Natural killer cell (primary cell): ENCODE measurements around the gene KTN1. TPM values are rescaled to one million over a fixed set of nuclear protein-coding genes. Genes with fewer than 3 reads are reported as not detected.

Experiments
- ATAC-seq, 3 donors: fragments of 150-1000 bp in 2 of 3; fragments of 200-7000 bp in 1 of 3; cut with Tn5 transposase; 1 replicate in 1 of 3; 2 replicates in 2 of 3; pipeline ENCODE4 v1.10.0; 2021; ENCODE audit warnings: mild to moderate bottlenecking in 2 of 3, moderate library complexity in 2 of 3
- DNase-seq, 2 donors: peaks; one replicate each; pipeline versions ENCODE4 v3.0.0 to v3.0.0-alpha.2; 2013 to 2021; ENCODE audit warnings: mixed read lengths in 1 of 2
- H3K27ac ChIP-seq: one replicate; pipeline ENCODE4 v1.5.1; 2013; ENCODE audit warnings: mild to moderate bottlenecking, low read length
- H3K27me3 ChIP-seq: one replicate; pipeline ENCODE4 v1.6.1; 2013; ENCODE audit warnings: low read length; ENCODE audit not compliant: control insufficient read depth, insufficient read depth
- H3K36me3 ChIP-seq: one replicate; pipeline ENCODE4 v1.6.1; 2013; ENCODE audit warnings: low read length; ENCODE audit not compliant: control insufficient read depth, insufficient read depth
- H3K4me1 ChIP-seq: one replicate; pipeline ENCODE4 v1.6.1; 2013; ENCODE audit warnings: low read length; ENCODE audit not compliant: control insufficient read depth, insufficient read depth
- H3K4me3 ChIP-seq: one replicate; pipeline ENCODE4 v1.5.1; 2013; ENCODE audit warnings: low read length
- H3K9me3 ChIP-seq: one replicate; pipeline ENCODE4 v1.6.1; 2013; ENCODE audit warnings: low read length; ENCODE audit not compliant: control insufficient read depth, insufficient read depth
- H3K27ac Mint-ChIP-seq, 2 donors: one replicate each; pipeline ENCODE4 v1.8.0; 2022; ENCODE audit warnings: mild to moderate bottlenecking in 2 of 2, mixed read lengths in 2 of 2, moderate library complexity in 1 of 2
- H3K27me3 Mint-ChIP-seq, 2 donors: one replicate each; pipeline ENCODE4 v1.8.0; 2022; ENCODE audit warnings: low read depth in 2 of 2, mixed read lengths in 2 of 2
- H3K36me3 Mint-ChIP-seq: one replicate; pipeline ENCODE4 v1.8.0; 2022; ENCODE audit warnings: mixed read lengths
- H3K4me1 Mint-ChIP-seq, 2 donors: one replicate each; pipeline ENCODE4 v1.8.0; 2022; ENCODE audit warnings: mixed read lengths in 2 of 2
- H3K4me3 Mint-ChIP-seq: one replicate; pipeline ENCODE4 v1.8.0; 2022; ENCODE audit warnings: mild to moderate bottlenecking, moderate library complexity, mixed read lengths
- H3K9me3 Mint-ChIP-seq, 2 donors: one replicate each; pipeline ENCODE4 v1.8.0; 2022; ENCODE audit warnings: mixed read lengths in 2 of 2
- CTCF ChIP-seq: fragments of 200-600 bp; IDR thresholded peaks from one replicate; pipeline ENCODE4 v1.8.0; 2022; ENCODE audit warnings: antibody characterized with exemption
- WGBS: methylation state at CpG from one replicate; pipeline ENCODE4 v1.1.7; 2013; ENCODE audit warnings: missing lambda C conversion rate; ENCODE audit not compliant: insufficient coverage; 5-methylcytosine and 5-hydroxymethylcytosine counted together
- intact Hi-C: fragments of 100-400 bp; cut with micrococcal nuclease; formaldehyde crosslinking; loops from one replicate; pipeline ENCODE4 v1.14.2; 2022
- total RNA-seq, 4 donors: library from RNA; stranded (reverse); fragments of 120-200 nt in 1 of 4; gene quantifications; one replicate each; pipeline versions ENCODE4 v1.2.3 to v1.2.4, GENCODE V29; 2013 to 2022

The KTN1 gene
- total RNA-seq, 3 donors from 2014 or later (not counting 1 experiment from before 2014, with no cell fraction given), result 63.1 to 96.7 (median 72.8) TPM

GRCh38 chr14:55731311-55731872 lies 151.4 kb downstream of the KTN1 start:
- no peaks in the 10 kb centered on the region for H3K36me3 ChIP-seq
- ATAC-seq (no peak), DNase-seq (no peak)
- Mint-ChIP-seq H3K27ac (no peak overlapping the region), H3K36me3 (no peaks in the 10 kb centered on the region), H3K4me1 (peaks cover 6 to 24% of the 10 kb centered on the region in 2 donors), H3K27me3 (no peaks in the 10 kb centered on the region), H3K4me3 (no peak overlapping the region), H3K9me3 (no peaks in the 10 kb centered on the region)
- intact Hi-C loops, result no loop called here
- H3K4me1 ChIP-seq, result no peaks in the 10 kb centered on the region
- no peaks in the 10 kb centered on the region for H3K27me3 ChIP-seq
- 78% methylated on average over 4 of the region's 4 CpGs for WGBS
- no peak overlapping the region for H3K27ac ChIP-seq
- TF ChIP-seq CTCF, result no peak
- no peaks in the 10 kb centered on the region for H3K9me3 ChIP-seq
- H3K4me3 ChIP-seq, result no peak overlapping the region

- no peaks in the 10 kb centered on the region for H3K9me3 ChIP-seq
- peak; percentile 34 to 69 for DNase-seq
- H3K27ac ChIP-seq, result no peak overlapping the region
- H3K36me3 Mint-ChIP-seq, result no peaks in the 10 kb centered on the region
- TF ChIP-seq CTCF, result peak; percentile 86
- no peak overlapping the region for H3K4me3 ChIP-seq
- ATAC-seq, result peak in 1 of 3 donors; percentile 61
- 42% methylated on average over 2 of the region's 2 CpGs for WGBS
- no peak overlapping the region for H3K27ac Mint-ChIP-seq
- no peaks in the 10 kb centered on the region for H3K9me3 Mint-ChIP-seq
- H3K27me3 ChIP-seq, result no peaks in the 10 kb centered on the region
- H3K27me3 Mint-ChIP-seq, result no peaks in the 10 kb centered on the region
- no peaks in the 10 kb centered on the region for H3K36me3 ChIP-seq
- intact Hi-C loops, result loop anchor here (1.0 to 2.0 kb wide), 3 partner anchors 608 to 742 kb away; no protein-coding TSS in a partner anchor
- H3K4me3 Mint-ChIP-seq, result no peak overlapping the region
- H3K4me1 ChIP-seq, result no peaks in the 10 kb centered on the region
- peaks cover 6 to 29% of the 10 kb centered on the region in 2 donors for H3K4me1 Mint-ChIP-seq
These were observed 152.0 kb downstream of the KTN1 start for GRCh38 chr14:55731881-55732498.

GRCh38 chr14:55733599-55733998 lies 153.6 kb downstream of the KTN1 start:
- DNase-seq (no peak), ATAC-seq (no peak)
- no peaks in the 10 kb centered on the region for H3K4me1 ChIP-seq
- no peak overlapping the region for H3K4me3 Mint-ChIP-seq
- WGBS, result 79% methylated on average over 3 of the region's 3 CpGs
- H3K36me3 ChIP-seq, result no peaks in the 10 kb centered on the region
- no peaks in the 10 kb centered on the region for H3K27me3 Mint-ChIP-seq
- H3K4me3 ChIP-seq, result no peak overlapping the region
- no peak overlapping the region for H3K27ac ChIP-seq
- no peak overlapping the region for H3K27ac Mint-ChIP-seq
- no peaks in the 10 kb centered on the region for H3K36me3 Mint-ChIP-seq
- no peaks in the 10 kb centered on the region for H3K27me3 ChIP-seq
- peaks cover 6 to 29% of the 10 kb centered on the region in 2 donors for H3K4me1 Mint-ChIP-seq
- intact Hi-C loops, result loop anchor here (2.0 kb wide), 1 partner anchor 689 kb away; no protein-coding TSS in a partner anchor
- TF ChIP-seq CTCF, result no peak
- no peaks in the 10 kb centered on the region for H3K9me3 Mint-ChIP-seq
- no peaks in the 10 kb centered on the region for H3K9me3 ChIP-seq

Other genes starting within 250 kb of the KTN1 start
- 10 to 100 TPM; 18.1 to 23.1 (median 20.5) TPM for gene ATG14, start 168.4 kb upstream of the KTN1 start, total RNA-seq
- gene TBPL2, start 139.6 kb upstream of the KTN1 start, total RNA-seq, result not detected